Esophagus muscularis mucosa (tissue), 4 donors: ENCODE results near the gene GP1BA. TPM values are rescaled to one million over a fixed set of nuclear protein-coding genes. Genes with fewer than 3 reads are reported as not detected.

Source experiments
- DNase-seq: peaks from one replicate; pipeline ENCODE4 v3.0.0-alpha.2; 2017; ENCODE audit errors: extremely low spot score
- H3K27ac ChIP-seq, 4 donors: fragments of 200-600 bp; sonication (generic); replicated peaks in 1 of 4; 1 replicate in 3 of 4; 2 replicates in 1 of 4; pipeline ENCODE4 v1.5.1; 2016 to 2019; ENCODE audit warnings: mild to moderate bottlenecking in 1 of 4
- H3K27me3 ChIP-seq, 4 donors: fragments of 200-600 bp; sonication (generic); one replicate each; pipeline versions ENCODE4 v1.5.1 to v1.6.0; 2016 to 2019
- H3K36me3 ChIP-seq, 4 donors: fragments of 200-600 bp; sonication (generic); one replicate each; pipeline ENCODE4 v1.5.1; 2016 to 2019
- H3K4me1 ChIP-seq, 4 donors: fragments of 200-600 bp; sonication (generic); one replicate each; pipeline ENCODE4 v1.5.1; 2016 to 2019
- H3K4me3 ChIP-seq, 4 donors: fragments of 200-600 bp; sonication (generic); 1 replicate in 2 of 4; 2 replicates in 2 of 4; pipeline ENCODE4 v1.5.1; 2016 to 2019; ENCODE audit warnings: mild to moderate bottlenecking in 4 of 4, moderate library complexity in 1 of 4
- H3K9me3 ChIP-seq, 4 donors: fragments of 200-600 bp; sonication (generic); 1 replicate in 3 of 4; 2 replicates in 1 of 4; pipeline ENCODE4 v1.5.1; 2016 to 2019
- EP300 ChIP-seq: sonication (generic); formaldehyde crosslinking; IDR thresholded peaks from one replicate; pipeline ENCODE4 v1.6.1; 2017; ENCODE audit warnings: antibody characterized with exemption
- POLR2A ChIP-seq: fragments of 450-650 bp; IDR thresholded peaks from one replicate; pipeline ENCODE4 v1.6.1; 2017; ENCODE audit warnings: antibody characterized with exemption, moderate library complexity, mild to moderate bottlenecking, low read depth
- POLR2AphosphoS5 ChIP-seq, 2 donors: sonication (generic); formaldehyde crosslinking; IDR thresholded peaks; one replicate each; pipeline ENCODE4 v1.6.1; 2017; ENCODE audit warnings: antibody characterized with exemption in 2 of 2
- WGBS: methylation state at CpG from one replicate; pipeline ENCODE4 v1.1.5; 2018; 5-methylcytosine and 5-hydroxymethylcytosine counted together
- intact Hi-C: fragments of 100-400 bp; cut with DNase I; formaldehyde crosslinking; loops from one replicate; pipeline ENCODE4 v1.15.1; 2023
- total RNA-seq, 4 donors: library from RNA; depleted of rRNA; stranded (reverse); fragments of >200 nt; gene quantifications; one replicate each; pipeline versions ENCODE4 v1.1.0 to v1.2.1, GENCODE V29; 2016
- TF ChIP-seq, protein P1 (sequence below), 3 experiments: fragments of 200-600 bp in 2 of 3; fragments of 450-650 bp in 1 of 3; sonication (generic) in 2 of 3; IDR thresholded peaks; one replicate each; pipeline ENCODE4 v1.5.1; 2017 to 2019; ENCODE audit warnings: antibody characterized with exemption in 3 of 3, mild to moderate bottlenecking in 2 of 3, moderate library complexity in 1 of 3

The GP1BA gene
- total RNA-seq, 4 donors from 2014 or later, result 0.33 TPM; not detected in 3

DNA sequence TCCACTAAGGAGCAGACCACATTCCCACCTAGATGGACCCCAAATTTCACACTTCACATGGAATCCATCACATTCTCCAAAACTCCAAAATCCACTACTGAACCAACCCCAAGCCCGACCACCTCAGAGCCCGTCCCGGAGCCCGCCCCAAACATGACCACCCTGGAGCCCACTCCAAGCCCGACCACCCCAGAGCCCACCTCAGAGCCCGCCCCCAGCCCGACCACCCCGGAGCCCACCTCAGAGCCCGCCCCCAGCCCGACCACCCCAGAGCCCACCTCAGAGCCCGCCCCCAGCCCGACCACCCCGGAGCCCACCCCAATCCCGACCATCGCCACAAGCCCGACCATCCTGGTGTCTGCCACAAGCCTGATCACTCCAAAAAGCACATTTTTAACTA is 1.6 kb downstream of the GP1BA start:
- intact Hi-C loops, result no loop called here
- peaks cover 12 to 30% (median 24%) of the 10 kb centered on the region in 4 donors for H3K36me3 ChIP-seq
- H3K9me3 ChIP-seq, result no peaks in the 10 kb centered on the region
- TF ChIP-seq POLR2A (no peak), EP300 (no peak), POLR2AphosphoS5 (IDR thresholded peaks at IDR 0.05) (no peak)
- TF ChIP-seq, protein P1, sequence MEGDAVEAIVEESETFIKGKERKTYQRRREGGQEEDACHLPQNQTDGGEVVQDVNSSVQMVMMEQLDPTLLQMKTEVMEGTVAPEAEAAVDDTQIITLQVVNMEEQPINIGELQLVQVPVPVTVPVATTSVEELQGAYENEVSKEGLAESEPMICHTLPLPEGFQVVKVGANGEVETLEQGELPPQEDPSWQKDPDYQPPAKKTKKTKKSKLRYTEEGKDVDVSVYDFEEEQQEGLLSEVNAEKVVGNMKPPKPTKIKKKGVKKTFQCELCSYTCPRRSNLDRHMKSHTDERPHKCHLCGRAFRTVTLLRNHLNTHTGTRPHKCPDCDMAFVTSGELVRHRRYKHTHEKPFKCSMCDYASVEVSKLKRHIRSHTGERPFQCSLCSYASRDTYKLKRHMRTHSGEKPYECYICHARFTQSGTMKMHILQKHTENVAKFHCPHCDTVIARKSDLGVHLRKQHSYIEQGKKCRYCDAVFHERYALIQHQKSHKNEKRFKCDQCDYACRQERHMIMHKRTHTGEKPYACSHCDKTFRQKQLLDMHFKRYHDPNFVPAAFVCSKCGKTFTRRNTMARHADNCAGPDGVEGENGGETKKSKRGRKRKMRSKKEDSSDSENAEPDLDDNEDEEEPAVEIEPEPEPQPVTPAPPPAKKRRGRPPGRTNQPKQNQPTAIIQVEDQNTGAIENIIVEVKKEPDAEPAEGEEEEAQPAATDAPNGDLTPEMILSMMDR (IDR thresholded peaks at IDR 0.05), result no peak
- H3K4me1 ChIP-seq, result peaks cover 22 to 29% (median 26%) of the 10 kb centered on the region in 4 donors
- peak overlapping the region in 1 of 4 donors; percentile 12 for H3K27ac ChIP-seq
- no peak overlapping the region for H3K4me3 ChIP-seq
- DNase-seq, result no peak
- no peaks in the 10 kb centered on the region for H3K27me3 ChIP-seq
- 83% methylated on average over 10 of the region's 16 CpGs for WGBS

DNA sequence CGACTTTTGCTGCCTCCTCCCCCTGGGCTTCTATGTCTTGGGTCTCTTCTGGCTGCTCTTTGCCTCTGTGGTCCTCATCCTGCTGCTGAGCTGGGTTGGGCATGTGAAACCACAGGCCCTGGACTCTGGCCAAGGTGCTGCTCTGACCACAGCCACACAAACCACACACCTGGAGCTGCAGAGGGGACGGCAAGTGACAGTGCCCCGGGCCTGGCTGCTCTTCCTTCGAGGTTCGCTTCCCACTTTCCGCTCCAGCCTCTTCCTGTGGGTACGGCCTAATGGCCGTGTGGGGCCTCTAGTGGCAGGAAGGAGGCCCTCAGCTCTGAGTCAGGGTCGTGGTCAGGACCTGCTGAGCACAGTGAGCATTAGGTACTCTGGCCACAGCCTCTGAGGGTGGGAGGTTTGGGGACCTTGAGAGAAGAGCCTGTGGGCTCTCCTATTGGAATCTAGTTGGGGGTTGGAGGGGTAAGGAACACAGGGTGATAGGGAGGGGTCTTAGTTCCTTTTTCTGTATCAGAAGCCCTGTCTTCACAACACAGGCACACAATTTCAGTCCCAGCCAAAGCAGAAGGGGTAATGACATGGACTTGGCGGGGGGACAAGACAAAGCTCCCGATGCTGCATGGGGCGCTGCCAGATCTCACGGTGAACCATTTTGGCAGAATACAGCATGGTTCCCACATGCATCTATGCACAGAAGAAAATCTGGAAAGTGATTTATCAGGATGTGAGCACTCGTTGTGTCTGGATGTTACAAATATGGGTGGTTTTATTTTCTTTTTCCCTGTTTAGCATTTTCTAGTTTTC is 2.3 kb downstream of the GP1BA start:
- H3K27ac ChIP-seq, result peak overlapping the region in 2 of 4 donors; percentile 12 to 58
- H3K4me3 ChIP-seq, result no peak overlapping the region
- H3K36me3 ChIP-seq, result peaks cover 12 to 30% (median 24%) of the 10 kb centered on the region in 4 donors
- DNase-seq, result no peak
- peak in 1 of 2 donors; percentile 5 for TF ChIP-seq POLR2AphosphoS5 (IDR thresholded peaks at IDR 0.05)
- no peak for TF ChIP-seq POLR2A
- TF ChIP-seq, protein P1 (IDR thresholded peaks at IDR 0.05), result no peak
- TF ChIP-seq EP300, result no peak
- H3K4me1 ChIP-seq, result peaks cover 28 to 37% (median 32%) of the 10 kb centered on the region in 4 donors
- WGBS, result 17% methylated on average over 14 of the region's 14 CpGs
- H3K9me3 ChIP-seq, result no peaks in the 10 kb centered on the region
- no peaks in the 10 kb centered on the region for H3K27me3 ChIP-seq
- intact Hi-C loops, result no loop called here

DNA sequence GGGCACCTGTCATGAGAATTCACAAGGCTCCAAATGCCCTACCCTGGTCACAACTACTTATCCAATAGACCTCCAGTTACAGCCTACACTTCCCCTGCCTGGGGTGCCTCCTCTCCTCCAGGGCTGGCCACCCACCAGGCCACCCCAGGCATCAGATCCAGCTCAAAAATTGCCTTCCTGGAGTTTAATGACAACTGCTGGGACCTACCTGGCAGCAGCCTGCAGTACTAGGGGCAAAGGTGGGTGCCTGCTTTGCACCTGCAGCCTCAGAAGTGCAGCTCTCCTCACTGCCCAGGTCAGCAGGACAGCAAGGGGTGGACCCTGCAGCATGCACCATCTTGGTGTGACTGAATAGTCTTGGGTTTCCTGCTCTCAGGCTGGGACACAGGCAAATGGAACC is 3.6 kb downstream of the GP1BA start:
- Histone ChIP-seq H3K4me1 (peaks cover 29 to 40% (median 34%) of the 10 kb centered on the region in 4 donors), H3K9me3 (no peaks in the 10 kb centered on the region), H3K27me3 (no peaks in the 10 kb centered on the region), H3K4me3 (no peak overlapping the region), H3K36me3 (peaks cover 12 to 30% (median 24%) of the 10 kb centered on the region in 4 donors), H3K27ac (no peak overlapping the region)
- no peak for DNase-seq
- intact Hi-C loops, result loop anchor here (5.0 kb wide), 1 partner anchor 52 kb away; the partner anchor contains the start of gene CAMTA2
- TF ChIP-seq EP300 (no peak), POLR2A (no peak), POLR2AphosphoS5 (IDR thresholded peaks at IDR 0.05) (no peak)
- TF ChIP-seq, protein P1 (IDR thresholded peaks at IDR 0.05), result no peak

DNA sequence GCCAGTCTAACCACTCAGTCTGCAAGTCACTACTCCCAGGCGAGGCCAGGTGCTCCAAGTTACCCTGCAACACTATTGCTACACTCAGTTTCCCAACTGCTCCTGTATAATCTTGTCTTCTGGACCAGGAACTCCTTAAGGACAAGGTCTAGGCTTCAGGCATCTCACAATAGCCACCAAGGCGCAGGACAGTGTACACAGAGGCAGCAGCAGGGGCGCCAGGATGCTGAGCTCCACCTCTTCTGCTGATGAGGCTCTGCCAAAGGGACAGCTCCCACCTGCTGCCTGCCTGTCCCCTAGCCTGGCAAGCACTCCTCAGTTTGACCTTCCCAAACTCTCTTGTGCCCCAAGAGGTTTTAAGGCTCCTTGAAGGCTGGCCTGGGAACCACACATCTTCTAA is 4.4 kb downstream of the GP1BA start:
- TF ChIP-seq EP300, result no peak
- TF ChIP-seq, protein P1 (IDR thresholded peaks at IDR 0.05), result no peak
- TF ChIP-seq POLR2A, result no peak
- no peak for TF ChIP-seq POLR2AphosphoS5 (IDR thresholded peaks at IDR 0.05)
- no peak overlapping the region for H3K27ac ChIP-seq
- peaks cover 36 to 48% (median 42%) of the 10 kb centered on the region in 4 donors for H3K4me1 ChIP-seq
- no peak for DNase-seq
- peaks cover 12 to 30% (median 24%) of the 10 kb centered on the region in 4 donors for H3K36me3 ChIP-seq
- no peaks in the 10 kb centered on the region for H3K9me3 ChIP-seq
- no peaks in the 10 kb centered on the region for H3K27me3 ChIP-seq
- 78% methylated on average over 3 of the region's 3 CpGs for WGBS
- intact Hi-C loops, result loop anchor here (5.0 kb wide), 1 partner anchor 51 kb away; the partner anchor contains the start of gene CAMTA2
- H3K4me3 ChIP-seq, result no peak overlapping the region
